GM12801 (cell line): ENCODE measurements around the gene NAA16.

Experiments
- CTCF ChIP-seq: IDR thresholded peaks from one replicate; pipeline ENCODE4 v1.5.1; 2011; ENCODE audit warnings: control low read depth; ENCODE audit not compliant: insufficient read length; ENCODE audit errors: extremely low read depth

Gene NAA16

GRCh38 chr13:41405367-41405766 is 94.3 kb downstream of the NAA16 start:
- no peak for TF ChIP-seq CTCF

- no peak for TF ChIP-seq CTCF
These were observed 96.3 kb downstream of the NAA16 start for GRCh38 chr13:41407380-41407779.

- TF ChIP-seq CTCF, result no peak
These were observed 97.1 kb downstream of the NAA16 start for GRCh38 chr13:41408121-41408520.

GRCh38 chr13:41408746-41409145 is 97.7 kb downstream of the NAA16 start:
- no peak for TF ChIP-seq CTCF

GRCh38 chr13:41409611-41410010 is 98.5 kb downstream of the NAA16 start:
- no peak for TF ChIP-seq CTCF

GRCh38 chr13:41411060-41411459 is 100.0 kb downstream of the NAA16 start:
- TF ChIP-seq CTCF, result no peak

- no peak for TF ChIP-seq CTCF
These were observed 100.5 kb downstream of the NAA16 start for GRCh38 chr13:41411522-41411921.

GRCh38 chr13:41413872-41414271 is 102.8 kb downstream of the NAA16 start:
- TF ChIP-seq CTCF, result no peak
